Panc1 (cell line): Measurements from ENCODE around the gene DIABLO. TPM values are rescaled to one million over a fixed set of nuclear protein-coding genes. Genes with fewer than 3 reads are reported as not detected.
"Not testable (repeated sequence)": the region's sequence is repeated elsewhere in the genome, so short reads cannot be mapped to it uniquely, and the experiment has no call there.

ENCODE experiments used
- ATAC-seq: fragments of 200-7000 bp; cut with Tn5 transposase; 2 replicates; pipeline ENCODE4 v1.9.1; 2020; ENCODE audit warnings: mild to moderate bottlenecking, moderate library complexity
- BruUV-seq: library from RNA; stranded (reverse); fragments of 400-500 nt; replicated peaks from 2 replicates; lab custom pipeline; 2021; lab: Mats Ljungman, UMichigan
- CTCF ChIA-PET: fragments of 300-600 bp; sonication (Branson Sonifier 250); formaldehyde crosslinking; loops from one replicate; lab custom pipeline; 2022; ENCODE audit warnings: antibody characterized with exemption; lab: Charles Lee
- POLR2A ChIA-PET: fragments of 300-600 bp; sonication (Branson Sonifier 250); formaldehyde crosslinking; loops from one replicate; lab custom pipeline; 2022; ENCODE audit warnings: antibody characterized with exemption; lab: Charles Lee
- DNase-seq: peaks from one replicate; pipeline ENCODE4 v3.0.0-alpha.2; 2010; ENCODE audit warnings: low read depth, low spot score
- H3K27ac ChIP-seq: 2 replicates; pipeline ENCODE4 v1.5.1; 2011; ENCODE audit warnings: mild to moderate bottlenecking, low read length, inconsistent platforms
- H3K27me3 ChIP-seq: fragments of 200-500 bp; sonication (Bioruptor generic); 2 replicates; pipeline ENCODE4 v1.6.0; 2014; ENCODE audit warnings: low read length, inconsistent platforms; ENCODE audit not compliant: control insufficient read depth, insufficient read depth
- H3K36me3 ChIP-seq: fragments of 200-500 bp; sonication (Bioruptor generic); 2 replicates; pipeline ENCODE4 v1.5.1; 2014; ENCODE audit warnings: inconsistent platforms, mild to moderate bottlenecking, low read length, moderate library complexity; ENCODE audit not compliant: control insufficient read depth, insufficient read depth
- H3K4me1 ChIP-seq: 2 replicates; pipeline ENCODE4 v1.5.1; 2011; ENCODE audit warnings: inconsistent platforms, mild to moderate bottlenecking, low read length, moderate library complexity; ENCODE audit not compliant: control insufficient read depth, insufficient read depth
- H3K4me3 ChIP-seq, 2 experiments: 2 replicates each; pipeline ENCODE4 v1.5.1; 2011 to 2012; ENCODE audit warnings: low read depth in 2 of 2, low read length in 2 of 2, mild to moderate bottlenecking in 2 of 2, inconsistent platforms in 1 of 2, moderate library complexity in 1 of 2
- H3K9me3 ChIP-seq: fragments of 200-500 bp; sonication (Bioruptor generic); 2 replicates; pipeline ENCODE4 v1.5.1; 2014; ENCODE audit warnings: low read depth, mild to moderate bottlenecking, inconsistent platforms, low read length, moderate library complexity; ENCODE audit not compliant: control insufficient read depth, insufficient read depth
- CTCF ChIP-seq: fragments of 450-650 bp; IDR thresholded peaks from 2 replicates; pipeline ENCODE4 v1.5.1; 2017; ENCODE audit warnings: mild to moderate bottlenecking
- POLR2AphosphoS5 ChIP-seq: IDR thresholded peaks from 2 replicates; pipeline ENCODE4 v1.6.1; 2012; ENCODE audit warnings: mild to moderate bottlenecking, low read depth, low read length, moderate library complexity
- REST ChIP-seq, 2 experiments: IDR thresholded peaks; 2 replicates each; pipeline ENCODE4 v1.6.1; 2011 to 2012; ENCODE audit warnings: low read depth in 2 of 2, control low read depth in 1 of 2, low read length in 1 of 2, mild to moderate bottlenecking in 1 of 2, moderate library complexity in 1 of 2; ENCODE audit not compliant: insufficient read depth in 1 of 2
- SIN3A ChIP-seq: IDR thresholded peaks from 2 replicates; pipeline ENCODE4 v1.6.1; 2012; ENCODE audit warnings: low read depth, mild to moderate bottlenecking, low read length, moderate library complexity, borderline replicate concordance; ENCODE audit not compliant: insufficient read depth
- TCF7L2 ChIP-seq: IDR thresholded peaks from 2 replicates; pipeline ENCODE4 v1.6.1; 2011; ENCODE audit warnings: mild to moderate bottlenecking, low read depth, low read length, inconsistent platforms
- in situ Hi-C: cut with HindIII; loops from 2 replicates; pipeline ENCODE4 v1.10.0; 2016; ENCODE audit warnings: low sequenced_read_pairs, low pct_unique_long_range_greater_than_20kb
- intact Hi-C: fragments of 100-400 bp; cut with micrococcal nuclease; formaldehyde crosslinking; loops from one replicate; pipeline ENCODE4 v1.10.0; 2022; ENCODE audit not compliant: unreplicated experiment
- total RNA-seq: library from RNA; stranded (reverse); gene quantifications from one replicate; pipeline ENCODE4 v1.2.1, GENCODE V29; 2021; ENCODE audit not compliant: unreplicated experiment

Gene DIABLO
- total RNA-seq, 1 experiment from 2014 or later = 71.5 TPM

- ChIA-PET CTCF (no interaction called here), POLR2A (no interaction called here)
- Histone ChIP-seq H3K9me3 (no peaks in the 10 kb centered on the region), H3K4me1 (peaks cover 5% of the 10 kb centered on the region; the same call in 1 of the 2 replicates), H3K27me3 (no peaks in the 10 kb centered on the region), H3K4me3 (peak overlapping the region; percentile 92 to 98), H3K36me3 (peaks cover 13% of the 10 kb centered on the region; the same call in 1 of the 2 replicates), H3K27ac (peak overlapping the region; percentile 96)
- TF ChIP-seq POLR2AphosphoS5 (no peak), REST (IDR thresholded peaks at IDR 0.05; ENCODE audit: insufficient read depth in 1 of 2, low read depth in 2 of 2, low read length in 1 of 2) (no peak), CTCF (no peak), TCF7L2 (no peak), SIN3A (no peak)
- ATAC-seq = no peak
- intact Hi-C loops = no loop called here
- no peak for DNase-seq
- in situ Hi-C loops = no loop called here
- no TSS peak for BruUV-seq
These were observed 39.6 kb upstream of the DIABLO start for GRCh38 chr12:122265476-122265875.

GRCh38 chr12:122260735-122261134 lies 34.9 kb upstream of the DIABLO start:
- H3K27ac ChIP-seq, in situ Hi-C loops: not testable (repeated sequence)

GRCh38 chr12:122258939-122259338 lies 33.1 kb upstream of the DIABLO start:
- POLR2A ChIA-PET, BruUV-seq: not testable (repeated sequence)

More at GRCh38 chr12:122260735-122261134, 34.9 kb upstream of the DIABLO start:
- H3K27me3 ChIP-seq, CTCF ChIA-PET, BruUV-seq, DNase-seq, H3K4me3 ChIP-seq, H3K4me1 ChIP-seq, intact Hi-C loops, ATAC-seq, POLR2A ChIA-PET, H3K9me3 ChIP-seq: not testable (repeated sequence)
- H3K36me3 ChIP-seq = peaks cover 13% of the 10 kb centered on the region; the same call in 1 of the 2 replicates

GRCh38 chr12:122258462-122258861 lies 32.6 kb upstream of the DIABLO start:
- ATAC-seq, H3K27me3 ChIP-seq, intact Hi-C loops, H3K9me3 ChIP-seq, H3K4me1 ChIP-seq, POLR2A ChIA-PET, DNase-seq, H3K27ac ChIP-seq, BruUV-seq, H3K4me3 ChIP-seq, in situ Hi-C loops: not testable (repeated sequence)
- peaks cover 13% of the 10 kb centered on the region; the same call in 1 of the 2 replicates for H3K36me3 ChIP-seq
- CTCF ChIA-PET = interaction anchor here (0.7 kb wide), 1 partner anchor 26 kb away, joined by 7 read pairs; no protein-coding TSS in a partner anchor

More at GRCh38 chr12:122258939-122259338, 33.1 kb upstream of the DIABLO start:
- H3K4me1 ChIP-seq, DNase-seq, H3K27me3 ChIP-seq, H3K4me3 ChIP-seq, intact Hi-C loops, ATAC-seq, H3K27ac ChIP-seq, H3K9me3 ChIP-seq, in situ Hi-C loops: not testable (repeated sequence)
- peaks cover 13% of the 10 kb centered on the region; the same call in 1 of the 2 replicates for H3K36me3 ChIP-seq
- CTCF ChIA-PET = interaction anchor here (0.7 kb wide), 1 partner anchor 26 kb away, joined by 7 read pairs; no protein-coding TSS in a partner anchor
